Middle frontal gyrus (tissue), 1 donor: ENCODE data around the gene CAMLG.
"Not testable (repeated sequence)": the region's sequence is repeated elsewhere in the genome, so short reads cannot be mapped to it uniquely, and the experiment has no call there.

ENCODE experiments used
- DNase-seq: peaks from one replicate; pipeline ENCODE4 v3.0.0-alpha.2; 2015; ENCODE audit warnings: low spot score; ENCODE audit errors: extremely low spot score

Gene CAMLG

GRCh38 chr5:134738133-134738962, at the start of gene CAMLG:
CAMLG (plus strand) TSS chr5:134738548; CDS start chr5:134738621, 73 bp downstream.
- DNase-seq = peak; percentile 95

GRCh38 chr5:134690144-134690543, 48.2 kb upstream of the CAMLG start:
- DNase-seq = not testable (repeated sequence)

DNA sequence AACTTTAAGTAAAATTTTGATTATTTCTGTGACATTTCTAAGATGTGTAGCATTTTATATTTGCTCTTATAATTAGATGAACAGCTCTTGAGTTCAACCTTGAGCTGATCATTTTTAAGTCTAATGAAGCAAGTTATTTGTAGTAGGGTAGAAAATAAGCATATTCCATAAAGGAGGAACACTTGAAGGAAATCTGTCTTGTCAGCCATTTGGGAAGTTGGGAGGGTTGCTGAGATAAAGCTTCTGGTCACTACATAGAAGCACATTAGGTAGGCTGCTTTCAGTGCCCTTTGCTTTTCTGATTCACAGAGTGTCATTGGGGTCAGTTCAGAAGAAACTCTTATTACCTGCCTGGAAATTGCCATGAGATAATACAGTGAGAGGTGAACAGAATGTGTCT, 45.6 kb upstream of the CAMLG start:
- DNase-seq = no peak

DNA sequence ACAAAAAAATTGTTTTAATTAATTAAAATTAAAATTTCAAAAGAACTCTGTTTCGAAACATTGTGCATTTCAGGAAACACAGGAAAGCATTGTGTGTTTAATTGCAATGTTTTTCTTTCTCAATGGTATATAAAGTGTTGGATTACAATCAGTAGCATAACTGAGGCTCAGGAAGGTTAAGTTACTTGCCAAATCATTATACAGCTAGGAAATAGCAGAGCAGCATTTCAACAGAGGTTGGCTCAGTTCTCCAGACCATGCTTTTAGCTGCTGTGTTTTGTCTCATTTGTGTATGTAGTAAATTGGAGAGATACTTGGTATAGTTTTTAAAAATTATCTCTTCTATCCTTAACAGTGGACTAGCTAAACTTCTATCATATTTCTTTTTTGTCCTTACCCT, 30.0 kb upstream of the CAMLG start:
- no peak for DNase-seq

GRCh38 chr5:134714120-134714519, 24.2 kb upstream of the CAMLG start:
- DNase-seq = no peak

DNA sequence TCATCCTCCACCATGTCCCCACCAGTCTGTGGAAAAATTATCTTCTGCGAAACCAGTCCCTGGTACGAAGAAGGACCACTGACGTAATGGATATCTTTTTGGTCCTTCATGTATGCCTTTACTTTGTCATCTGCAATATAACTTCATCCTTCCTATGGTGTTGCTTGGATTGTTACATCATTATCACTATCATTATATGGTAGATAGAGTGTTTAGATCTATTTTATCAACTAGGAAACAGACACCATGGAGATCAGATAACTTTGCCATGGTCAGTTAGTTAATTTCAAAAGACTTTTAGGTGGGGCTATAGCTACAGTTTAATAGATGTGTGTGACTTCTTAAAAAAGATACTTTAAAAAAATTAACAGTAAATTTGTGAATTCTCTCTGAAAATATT, 23.8 kb upstream of the CAMLG start:
- no peak for DNase-seq

- DNase-seq = not testable (repeated sequence)
These were observed 22.9 kb upstream of the CAMLG start for GRCh38 chr5:134715466-134715865.

GRCh38 chr5:134724872-134725271, 13.5 kb upstream of the CAMLG start:
- DNase-seq = no peak

DNA sequence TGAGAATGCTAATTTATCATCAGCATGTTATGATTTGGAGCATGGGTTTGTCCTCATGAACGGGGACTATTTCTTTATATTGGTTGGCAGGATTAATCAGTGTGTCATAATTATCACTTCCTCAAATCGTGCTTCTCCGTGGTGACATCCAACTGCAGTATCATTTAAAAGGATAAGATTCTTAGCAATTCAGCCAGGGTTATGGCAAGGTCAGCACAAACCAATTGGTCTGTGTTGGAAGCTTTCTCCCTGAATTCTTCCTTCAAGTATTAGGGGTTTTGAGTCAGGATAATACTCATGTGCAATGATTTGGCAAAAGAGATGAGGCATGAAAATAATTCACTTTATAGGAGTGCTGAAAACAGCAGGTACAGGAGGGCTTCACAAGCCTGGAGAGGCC, 5.5 kb upstream of the CAMLG start:
- no peak for DNase-seq

- no peak for DNase-seq
These were observed 3.1 kb upstream of the CAMLG start for GRCh38 chr5:134735243-134735642.

GRCh38 chr5:134736173-134736812, 2.1 kb upstream of the CAMLG start:
- DNase-seq = no peak

DNA sequence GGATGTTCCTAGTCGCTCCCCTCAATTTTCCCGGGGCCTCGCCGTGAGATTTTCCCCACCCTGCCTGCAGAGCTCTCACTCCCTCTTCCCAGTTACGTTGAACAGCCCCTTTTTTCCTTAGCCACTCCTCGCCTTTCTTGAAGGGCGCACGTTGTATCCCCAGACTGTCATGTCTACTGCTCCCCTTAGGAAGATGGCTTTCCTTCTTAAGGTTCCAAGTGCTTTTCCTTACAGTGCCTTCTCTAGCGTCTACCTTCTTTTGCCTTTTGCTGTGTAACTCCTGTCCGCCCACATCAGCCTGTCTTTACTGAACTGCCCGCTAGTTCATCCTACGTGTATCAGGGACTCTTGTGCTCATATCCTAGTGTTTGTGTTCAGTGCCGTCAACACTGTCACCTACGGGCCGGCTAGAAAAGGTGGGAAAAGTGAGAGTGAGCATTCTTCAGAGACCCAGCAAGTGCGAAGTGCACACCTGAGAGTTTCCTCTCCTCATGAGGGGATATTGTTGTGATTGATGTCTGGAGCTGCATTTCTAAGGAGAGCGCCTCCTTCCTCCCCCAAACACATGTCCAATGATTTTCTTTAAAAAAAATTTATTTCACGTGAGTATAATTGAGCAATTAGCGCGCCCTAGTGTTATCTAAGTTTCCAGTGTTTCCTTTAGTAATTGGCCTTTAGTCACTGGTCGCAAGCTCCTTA, 764 bp downstream of the CAMLG start:
- no peak for DNase-seq

DNA sequence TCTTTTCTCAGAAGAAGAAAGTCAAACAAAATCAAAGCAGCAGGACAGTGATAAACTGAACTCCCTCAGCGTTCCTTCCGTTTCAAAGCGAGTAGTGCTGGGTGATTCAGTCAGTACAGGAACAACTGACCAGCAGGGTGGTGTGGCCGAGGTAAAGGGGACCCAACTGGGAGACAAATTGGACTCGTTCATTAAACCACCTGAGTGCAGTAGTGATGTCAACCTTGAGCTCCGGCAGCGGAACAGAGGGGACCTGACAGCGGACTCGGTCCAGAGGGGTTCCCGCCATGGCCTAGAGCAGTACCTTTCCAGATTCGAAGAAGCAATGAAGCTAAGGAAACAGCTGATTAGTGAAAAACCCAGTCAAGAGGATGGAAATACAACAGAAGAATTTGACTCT, 2.7 kb downstream of the CAMLG start:
- DNase-seq = no peak

DNA sequence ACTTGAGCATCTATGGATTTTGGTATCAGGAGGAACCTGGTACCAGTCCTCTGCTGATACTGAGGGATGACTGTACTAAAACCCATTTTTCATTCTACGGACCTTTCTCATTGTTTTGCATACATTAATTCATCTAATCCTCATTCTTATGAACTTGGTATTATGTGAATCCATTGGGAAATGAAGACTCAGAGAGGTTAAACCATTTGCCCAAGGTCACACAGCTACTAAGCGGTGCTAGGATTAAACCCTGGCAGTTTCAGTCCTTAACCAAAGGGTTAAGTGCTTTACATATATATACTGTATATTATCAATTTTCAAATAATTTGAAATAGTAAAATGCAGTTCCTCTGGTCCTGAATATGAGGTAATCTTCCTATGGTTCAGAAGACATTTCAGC, 3.8 kb downstream of the CAMLG start:
- no peak for DNase-seq

DNA sequence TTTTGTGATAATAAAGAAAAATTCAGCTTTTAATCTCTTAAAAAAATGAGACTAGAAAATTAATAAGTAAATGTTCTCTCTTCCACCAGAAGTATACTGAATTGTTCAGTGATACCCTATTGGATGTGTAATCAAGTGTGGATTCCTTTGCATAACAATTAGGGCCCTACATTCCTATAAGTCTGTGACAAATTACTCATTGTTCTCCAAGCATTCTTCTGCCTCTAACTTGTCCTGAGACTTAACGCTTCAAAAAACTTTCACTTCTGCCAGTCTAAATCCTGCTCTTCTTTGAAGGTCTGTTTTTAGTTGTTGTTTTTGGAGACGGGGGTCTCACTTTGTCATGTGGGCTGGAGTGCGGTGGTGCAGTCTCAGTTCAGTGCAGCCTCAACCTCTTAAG, 11.1 kb downstream of the CAMLG start:
- no peak for DNase-seq

- no peak for DNase-seq
These were observed 19.8 kb downstream of the CAMLG start for GRCh38 chr5:134758176-134758503.

DNA sequence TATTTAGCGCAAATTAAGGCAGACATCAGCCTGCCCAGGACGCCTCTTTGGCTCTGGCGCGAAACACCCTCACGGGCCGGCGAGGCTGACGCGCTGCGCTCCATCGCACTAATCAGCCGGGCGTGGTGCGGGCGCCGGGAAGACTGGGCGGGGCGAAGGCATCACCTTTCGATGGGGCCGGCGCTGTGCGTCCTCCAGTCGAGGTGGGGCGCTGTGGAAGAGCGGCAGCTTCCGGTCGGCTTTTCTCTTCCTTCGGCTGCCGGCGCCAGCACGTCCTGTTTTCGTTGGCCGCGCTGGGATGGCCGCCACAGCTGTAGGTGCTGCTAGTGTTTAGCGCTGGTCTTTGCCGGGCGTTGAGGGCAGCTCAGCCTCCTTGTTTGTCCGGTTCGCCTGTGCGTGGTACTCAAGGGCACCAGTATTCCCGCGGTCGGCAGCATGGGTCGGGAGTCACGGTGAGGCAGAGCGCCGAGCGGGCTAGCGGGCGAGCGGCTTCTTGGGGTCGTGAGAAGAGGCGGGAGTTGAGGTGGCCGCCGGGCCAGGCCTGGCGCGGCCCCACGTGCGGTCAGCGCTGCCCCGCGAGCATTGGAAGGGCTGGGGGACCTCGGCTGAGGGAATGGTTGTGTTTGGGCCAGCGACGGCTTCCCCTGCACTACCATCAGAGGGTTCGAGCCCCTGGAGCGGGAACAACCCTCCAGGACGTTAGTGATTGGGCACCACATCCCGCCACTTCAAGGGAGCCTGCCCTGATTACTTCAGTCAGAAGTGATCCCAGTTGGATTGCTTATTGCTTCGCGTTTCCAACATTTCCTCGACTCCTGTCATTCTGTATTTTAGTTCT, 20.4 kb downstream of the CAMLG start, which contains the start of gene DDX46:
DDX46 (plus strand) TSS at position 276 of the 838 bp plus-strand sequence; CDS start at position 436, 160 bp downstream.
- peak; percentile 87 for DNase-seq

- DNase-seq = not testable (repeated sequence)
These were observed 29.4 kb downstream of the CAMLG start for GRCh38 chr5:134767528-134768291.

DNA sequence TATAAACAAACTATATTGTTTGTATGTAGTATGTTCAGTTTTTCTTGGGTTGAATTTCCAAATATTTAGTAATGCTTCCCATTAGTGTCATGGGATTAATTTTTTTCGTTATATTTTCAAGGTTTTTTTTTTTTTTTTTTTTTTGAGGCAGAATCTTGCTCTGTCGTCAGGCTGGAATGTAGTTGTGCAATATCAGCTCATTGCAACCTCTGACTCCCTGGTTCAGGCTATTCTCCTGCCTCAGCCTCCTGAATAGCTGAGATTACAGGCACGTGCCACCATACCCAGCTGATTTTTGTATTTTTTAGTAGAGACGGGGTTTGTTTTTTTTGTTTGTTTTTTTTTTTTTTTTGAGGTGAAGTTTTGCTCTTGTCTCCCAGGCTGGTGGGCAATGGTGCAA, 30.9 kb downstream of the CAMLG start:
- no peak for DNase-seq

- no peak for DNase-seq
These were observed 34.2 kb downstream of the CAMLG start for GRCh38 chr5:134772461-134773125.
